Upper lobe of right lung (tissue), 1 donor: ENCODE measurements around the gene OSBPL5. TPM values are rescaled to one million over a fixed set of nuclear protein-coding genes. Genes with fewer than 3 reads are reported as not detected.

Experiments used
- ATAC-seq: fragments of 200-7000 bp; cut with Tn5 transposase; one replicate; pipeline ENCODE4 v1.9.1; 2020; ENCODE audit warnings: mild to moderate bottlenecking, moderate library complexity
- DNase-seq: peaks from one replicate; pipeline ENCODE4 v3.0.0-alpha.2; 2020
- H3K27ac ChIP-seq: fragments of 200-600 bp; one replicate; pipeline ENCODE4 v1.8.0; 2022
- H3K27me3 ChIP-seq: fragments of 200-600 bp; one replicate; pipeline ENCODE4 v1.8.0; 2022; ENCODE audit warnings: mild to moderate bottlenecking
- H3K36me3 ChIP-seq: fragments of 200-600 bp; one replicate; pipeline ENCODE4 v1.8.0; 2022
- H3K4me1 ChIP-seq: fragments of 200-600 bp; one replicate; pipeline ENCODE4 v1.8.0; 2022
- H3K4me3 ChIP-seq: fragments of 200-600 bp; one replicate; pipeline ENCODE4 v1.8.0; 2022; ENCODE audit warnings: mild to moderate bottlenecking
- H3K9me3 ChIP-seq: fragments of 200-600 bp; one replicate; pipeline ENCODE4 v1.8.0; 2022
- CTCF ChIP-seq: fragments of 200-600 bp; IDR thresholded peaks from one replicate; pipeline ENCODE4 v1.8.0; 2022; ENCODE audit warnings: antibody characterized with exemption
- intact Hi-C: fragments of 100-400 bp; cut with DNase I; formaldehyde crosslinking; loops from one replicate; pipeline ENCODE4 v1.11.0; 2022
- long read RNA-seq: library from polyadenylated mRNA; unstranded; transcript quantifications from one replicate; pipeline ENCODE4 v2.0.0, GENCODE V29; 2021
- total RNA-seq: library from RNA; stranded (reverse); fragmentation: NEBNext Ultra II Directional; extraction: Animal tissue kit (Norgen Biotek cat#: 25700); gene quantifications from one replicate; pipeline ENCODE4 v1.2.1, GENCODE V29; 2021
- donor health status: DM: no; HTN: yes; CAD: no; lungs with severe emphysema.

The OSBPL5 gene
- total RNA-seq: 52.6 TPM
- long read RNA-seq, transcript OSBPL5-201 (22 exons, 3,889 nt): major isoform, 22 of 121 reads
- long read RNA-seq, partial matches to known transcripts: 68 of 121 reads
- long read RNA-seq, other reads (novel, unspliced or antisense): 30 of 121 reads

- H3K27me3 ChIP-seq: no peaks in the 10 kb centered on the region
- intact Hi-C loops: no loop called here
- H3K36me3 ChIP-seq: no peaks in the 10 kb centered on the region
- H3K9me3 ChIP-seq: no peaks in the 10 kb centered on the region
- H3K4me1 ChIP-seq: peaks cover 40% of the 10 kb centered on the region
- peak; percentile 76 for ATAC-seq
- peak within 1 kb of the TSS; percentile 78 for H3K4me3 ChIP-seq
- peak within 1 kb of the TSS; percentile 68 for H3K27ac ChIP-seq
- no peak for TF ChIP-seq CTCF
- DNase-seq: peak; percentile 89
Measured at GRCh38 chr11:3165152-3165705, at the start of gene OSBPL5. TSS of gene OSBPL5 (minus strand) at chr11:3165310. CDS start at chr11:3129148, 36,162 bp downstream.

GRCh38 chr11:3214420-3214699 is 49.2 kb upstream of the OSBPL5 start:
- Histone ChIP-seq H3K9me3 (no peaks in the 10 kb centered on the region), H3K4me3 (no peak overlapping the region), H3K36me3 (no peaks in the 10 kb centered on the region), H3K27ac (no peak overlapping the region), H3K4me1 (no peaks in the 10 kb centered on the region), H3K27me3 (peaks cover 16% of the 10 kb centered on the region)
- no peak for DNase-seq
- intact Hi-C loops: no loop called here
- no peak for TF ChIP-seq CTCF
- ATAC-seq: no peak

GRCh38 chr11:3213659-3214419 is 48.7 kb upstream of the OSBPL5 start:
- Histone ChIP-seq H3K36me3 (no peaks in the 10 kb centered on the region), H3K27ac (no peak overlapping the region), H3K27me3 (peaks cover 10% of the 10 kb centered on the region), H3K4me1 (no peaks in the 10 kb centered on the region), H3K9me3 (no peaks in the 10 kb centered on the region), H3K4me3 (no peak overlapping the region)
- DNase-seq: no peak
- TF ChIP-seq CTCF: no peak
- no peak for ATAC-seq
- intact Hi-C loops: no loop called here

GRCh38 chr11:3208272-3208671 is 43.2 kb upstream of the OSBPL5 start:
- intact Hi-C loops: no loop called here
- peaks cover 10% of the 10 kb centered on the region for H3K4me1 ChIP-seq
- no peak for TF ChIP-seq CTCF
- H3K36me3 ChIP-seq: no peaks in the 10 kb centered on the region
- DNase-seq: peak; percentile 27
- H3K9me3 ChIP-seq: no peaks in the 10 kb centered on the region
- no peak for ATAC-seq
- H3K27ac ChIP-seq: no peak overlapping the region
- H3K4me3 ChIP-seq: no peak overlapping the region
- peaks cover 5% of the 10 kb centered on the region for H3K27me3 ChIP-seq

GRCh38 chr11:3207526-3208189 is 42.5 kb upstream of the OSBPL5 start:
- Histone ChIP-seq H3K36me3 (no peaks in the 10 kb centered on the region), H3K4me1 (peaks cover 10% of the 10 kb centered on the region), H3K27me3 (peaks cover 11% of the 10 kb centered on the region), H3K27ac (no peak overlapping the region), H3K4me3 (no peak overlapping the region), H3K9me3 (no peaks in the 10 kb centered on the region)
- intact Hi-C loops: no loop called here
- DNase-seq (peak; percentile 46), ATAC-seq (no peak)
- TF ChIP-seq CTCF: no peak
